Activated naive CD4-positive, alpha-beta T cell treated with anti-CD3 and anti-CD28 coated beads for 36 hours (primary cell): ENCODE measurements around the gene ACTR3. TPM values are rescaled to one million over a fixed set of nuclear protein-coding genes. Genes with fewer than 3 reads are reported as not detected.

Experiments used
- CTCF ChIA-PET: fragments of 350-600 bp; sonication (Branson Sonifier 250); formaldehyde crosslinking; loops from one replicate; lab custom pipeline; 2021; ENCODE audit warnings: antibody characterized with exemption; lab: Charles Lee
- DNase-seq: peaks from one replicate; pipeline ENCODE4 v3.0.0-alpha.2; 2020
- H3K27ac Mint-ChIP-seq: one replicate; pipeline ENCODE4 v1.8.0; 2021; ENCODE audit warnings: mild to moderate bottlenecking, mixed read lengths
- H3K27me3 Mint-ChIP-seq: one replicate; pipeline ENCODE4 v1.8.0; 2021; ENCODE audit warnings: low read depth, mixed read lengths
- H3K36me3 Mint-ChIP-seq: one replicate; pipeline ENCODE4 v1.8.0; 2021; ENCODE audit warnings: low read depth, mixed read lengths
- H3K4me1 Mint-ChIP-seq: one replicate; pipeline ENCODE4 v1.8.0; 2021; ENCODE audit warnings: low read depth, mixed read lengths
- H3K4me3 Mint-ChIP-seq: one replicate; pipeline ENCODE4 v1.8.0; 2021; ENCODE audit warnings: mild to moderate bottlenecking, moderate library complexity, mixed read lengths
- H3K9me3 Mint-ChIP-seq: one replicate; pipeline ENCODE4 v1.8.0; 2021; ENCODE audit warnings: mixed read lengths
- intact Hi-C: fragments of 100-400 bp; cut with micrococcal nuclease; formaldehyde crosslinking; loops from one replicate; pipeline ENCODE4 v1.15.1; 2023
- total RNA-seq, 2 experiments: library from RNA; stranded (reverse); gene quantifications; one replicate each; pipeline ENCODE4 v1.2.3, GENCODE V29; 2021

ACTR3 gene
- total RNA-seq, 2 experiments from 2014 or later = 516 to 536 TPM

GRCh38 chr2:113986762-113987290 lies 96.9 kb downstream of the ACTR3 start:
- Mint-ChIP-seq H3K27me3 (no peaks in the 10 kb centered on the region), H3K9me3 (no peaks in the 10 kb centered on the region), H3K4me1 (no peaks in the 10 kb centered on the region), H3K27ac (no peak overlapping the region), H3K36me3 (peaks cover 1% of the 10 kb centered on the region), H3K4me3 (no peak overlapping the region)
- intact Hi-C loops = no loop called here
- CTCF ChIA-PET = no interaction called here
- no peak for DNase-seq

GRCh38 chr2:113992090-113992489 lies 102.2 kb downstream of the ACTR3 start:
- peaks cover 1% of the 10 kb centered on the region for H3K36me3 Mint-ChIP-seq
- intact Hi-C loops = no loop called here
- DNase-seq = no peak
- CTCF ChIA-PET = no interaction called here
- H3K9me3 Mint-ChIP-seq = no peaks in the 10 kb centered on the region
- H3K4me1 Mint-ChIP-seq = no peaks in the 10 kb centered on the region
- H3K27me3 Mint-ChIP-seq = no peaks in the 10 kb centered on the region
- H3K27ac Mint-ChIP-seq = no peak overlapping the region
- H3K4me3 Mint-ChIP-seq = no peak overlapping the region

GRCh38 chr2:113996671-113997594 lies 107.0 kb downstream of the ACTR3 start:
- Mint-ChIP-seq H3K27me3 (no peaks in the 10 kb centered on the region), H3K27ac (no peak overlapping the region), H3K4me1 (no peaks in the 10 kb centered on the region), H3K4me3 (no peak overlapping the region), H3K36me3 (peaks cover 1% of the 10 kb centered on the region), H3K9me3 (no peaks in the 10 kb centered on the region)
- intact Hi-C loops = no loop called here
- DNase-seq = no peak
- CTCF ChIA-PET = no interaction called here

- Mint-ChIP-seq H3K36me3 (peaks cover 1% of the 10 kb centered on the region), H3K9me3 (no peaks in the 10 kb centered on the region), H3K27ac (no peak overlapping the region), H3K4me3 (no peak overlapping the region), H3K4me1 (no peaks in the 10 kb centered on the region), H3K27me3 (no peaks in the 10 kb centered on the region)
- intact Hi-C loops = no loop called here
- CTCF ChIA-PET = no interaction called here
- no peak for DNase-seq
Observed at GRCh38 chr2:114001152-114001551, 111.3 kb downstream of the ACTR3 start.

DNA sequence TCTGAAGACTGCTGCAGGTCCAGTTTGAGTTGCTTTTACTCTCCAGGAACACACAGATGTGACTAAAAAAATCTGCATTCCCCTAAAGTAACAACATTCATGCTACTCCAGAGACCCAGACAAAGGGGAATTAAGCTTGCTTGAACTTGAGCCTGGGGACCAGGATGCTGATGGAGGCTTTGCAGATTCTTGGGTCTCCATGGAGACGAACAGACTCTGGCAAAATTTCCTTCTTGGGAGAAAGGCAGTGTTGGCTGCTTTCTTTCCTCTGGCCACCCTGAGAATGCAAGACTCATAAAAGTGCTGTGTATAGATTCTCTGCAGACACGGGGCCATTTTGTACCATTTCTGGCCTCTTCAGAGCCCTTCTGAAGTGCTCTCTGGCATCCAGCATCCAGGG lies 112.0 kb downstream of the ACTR3 start:
- Mint-ChIP-seq H3K4me1 (no peaks in the 10 kb centered on the region), H3K27ac (no peak overlapping the region), H3K9me3 (no peaks in the 10 kb centered on the region), H3K4me3 (no peak overlapping the region), H3K36me3 (peaks cover 1% of the 10 kb centered on the region), H3K27me3 (no peaks in the 10 kb centered on the region)
- intact Hi-C loops = no loop called here
- no peak for DNase-seq
- CTCF ChIA-PET = no interaction called here

GRCh38 chr2:114005110-114005783 lies 115.4 kb downstream of the ACTR3 start:
- intact Hi-C loops = no loop called here
- Mint-ChIP-seq H3K4me1 (no peaks in the 10 kb centered on the region), H3K27ac (no peak overlapping the region), H3K36me3 (peaks cover 1% of the 10 kb centered on the region), H3K9me3 (no peaks in the 10 kb centered on the region), H3K27me3 (no peaks in the 10 kb centered on the region), H3K4me3 (no peak overlapping the region)
- DNase-seq = no peak
- CTCF ChIA-PET = interaction anchor here (0.8 kb wide), 1 partner anchor 160 kb away, joined by 6 read pairs; no protein-coding TSS in a partner anchor

DNA sequence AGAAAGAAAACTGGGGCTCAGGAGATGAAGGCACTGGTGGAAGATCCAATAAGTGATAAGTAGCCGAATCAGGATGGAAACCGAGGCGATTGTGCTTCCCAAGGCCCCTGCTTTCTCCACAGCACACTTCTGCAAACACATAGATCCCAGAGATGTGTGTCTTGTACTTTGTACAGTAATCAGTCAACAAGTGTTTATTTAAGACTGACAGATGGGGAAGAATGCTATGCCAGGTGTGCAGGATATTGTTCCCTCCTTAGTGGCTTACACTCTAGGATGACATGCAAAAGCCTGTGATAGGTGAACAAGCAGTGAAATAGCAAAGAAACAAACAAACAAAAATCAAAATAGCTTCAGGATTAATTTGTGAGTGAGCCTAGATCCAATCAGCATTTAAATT lies 116.6 kb downstream of the ACTR3 start:
- intact Hi-C loops = no loop called here
- Mint-ChIP-seq H3K36me3 (peaks cover 1% of the 10 kb centered on the region), H3K27me3 (no peaks in the 10 kb centered on the region), H3K9me3 (no peaks in the 10 kb centered on the region), H3K27ac (no peak overlapping the region), H3K4me1 (no peaks in the 10 kb centered on the region), H3K4me3 (no peak overlapping the region)
- CTCF ChIA-PET = interaction anchor here (0.6 kb wide), 1 partner anchor 252 kb away, joined by 3 read pairs; no protein-coding TSS in a partner anchor
- no peak for DNase-seq

- H3K36me3 Mint-ChIP-seq = peaks cover 1% of the 10 kb centered on the region
- H3K9me3 Mint-ChIP-seq = no peaks in the 10 kb centered on the region
- intact Hi-C loops = no loop called here
- no peak overlapping the region for H3K27ac Mint-ChIP-seq
- H3K4me1 Mint-ChIP-seq = no peaks in the 10 kb centered on the region
- H3K4me3 Mint-ChIP-seq = no peak overlapping the region
- CTCF ChIA-PET = no interaction called here
- H3K27me3 Mint-ChIP-seq = no peaks in the 10 kb centered on the region
- DNase-seq = no peak
Observed at GRCh38 chr2:114007436-114007835, 117.5 kb downstream of the ACTR3 start.

GRCh38 chr2:114008720-114009119 lies 118.8 kb downstream of the ACTR3 start:
- no peaks in the 10 kb centered on the region for H3K27me3 Mint-ChIP-seq
- CTCF ChIA-PET = no interaction called here
- H3K27ac Mint-ChIP-seq = no peak overlapping the region
- no peak overlapping the region for H3K4me3 Mint-ChIP-seq
- no peaks in the 10 kb centered on the region for H3K9me3 Mint-ChIP-seq
- intact Hi-C loops = no loop called here
- no peak for DNase-seq
- no peaks in the 10 kb centered on the region for H3K4me1 Mint-ChIP-seq
- H3K36me3 Mint-ChIP-seq = peaks cover 1% of the 10 kb centered on the region

DNA sequence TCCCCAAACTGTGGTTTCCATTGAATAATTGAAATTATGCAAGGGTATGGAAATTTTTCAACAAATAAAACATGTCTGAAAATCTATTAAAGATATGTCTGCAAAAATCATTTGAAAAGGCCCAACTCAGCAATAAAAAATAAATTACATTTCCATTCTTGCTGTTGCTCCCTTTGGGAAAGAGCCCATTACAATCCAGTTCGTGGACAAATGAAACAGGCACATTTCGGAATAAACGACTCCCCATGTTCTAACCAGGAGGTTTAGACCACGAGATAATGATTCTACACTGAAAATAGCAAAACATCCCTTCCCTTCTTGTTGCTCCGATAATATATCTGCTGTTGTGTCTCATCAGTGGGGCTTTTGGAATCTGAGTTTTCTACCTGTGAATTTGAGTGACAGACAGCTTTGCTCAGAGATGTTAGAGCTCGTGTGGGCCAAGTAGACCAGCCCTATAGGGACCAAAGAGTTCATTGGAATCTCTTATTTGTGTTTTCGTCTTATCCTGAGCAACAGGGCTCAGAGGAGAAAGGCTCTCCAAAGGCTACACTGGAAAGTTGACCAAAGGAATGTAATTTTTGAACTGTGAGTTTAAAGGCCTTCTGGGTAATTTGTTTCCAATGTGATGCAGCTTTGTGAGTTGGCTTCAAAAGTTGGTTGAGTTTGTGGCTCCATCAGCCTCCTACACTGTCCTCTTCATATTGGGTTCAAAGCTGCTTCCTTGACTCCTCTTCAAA lies 119.5 kb downstream of the ACTR3 start:
- intact Hi-C loops = no loop called here
- CTCF ChIA-PET = no interaction called here
- H3K27me3 Mint-ChIP-seq = no peaks in the 10 kb centered on the region

GRCh38 chr2:114010001-114010400 lies 120.1 kb downstream of the ACTR3 start:
- H3K9me3 Mint-ChIP-seq = no peaks in the 10 kb centered on the region
- H3K27ac Mint-ChIP-seq = no peak overlapping the region
- no peak for DNase-seq
- no peaks in the 10 kb centered on the region for H3K4me1 Mint-ChIP-seq
- peaks cover 1% of the 10 kb centered on the region for H3K36me3 Mint-ChIP-seq
- no peaks in the 10 kb centered on the region for H3K27me3 Mint-ChIP-seq
- intact Hi-C loops = no loop called here
- no peak overlapping the region for H3K4me3 Mint-ChIP-seq
- CTCF ChIA-PET = no interaction called here

More for the DNA sequence above, 119.5 kb downstream of the ACTR3 start:
- Mint-ChIP-seq H3K4me3 (no peak overlapping the region), H3K4me1 (no peaks in the 10 kb centered on the region), H3K9me3 (no peaks in the 10 kb centered on the region), H3K27ac (no peak overlapping the region), H3K36me3 (peaks cover 1% of the 10 kb centered on the region)
- no peak for DNase-seq

DNA sequence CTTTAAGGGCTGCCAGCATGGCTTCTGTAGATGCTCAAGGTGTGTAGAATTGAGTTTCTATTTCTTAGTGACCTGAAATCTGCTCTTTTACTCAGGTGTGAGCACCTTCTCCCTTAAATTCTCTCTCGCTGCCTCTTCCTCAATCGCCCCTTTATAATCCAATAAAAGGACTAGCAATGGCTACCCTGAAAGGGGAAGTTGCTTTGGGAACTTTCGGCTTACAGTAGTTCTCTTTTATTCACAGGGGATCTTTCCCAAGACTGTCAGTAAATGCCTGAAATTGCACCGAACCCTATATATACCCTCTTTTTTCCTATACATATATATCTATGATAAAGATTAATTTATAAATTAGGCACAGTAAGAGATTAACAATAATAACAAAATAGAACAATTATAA lies 121.8 kb downstream of the ACTR3 start:
- Mint-ChIP-seq H3K9me3 (no peaks in the 10 kb centered on the region), H3K27ac (no peak overlapping the region), H3K4me1 (no peaks in the 10 kb centered on the region), H3K36me3 (no peaks in the 10 kb centered on the region), H3K27me3 (no peaks in the 10 kb centered on the region), H3K4me3 (no peak overlapping the region)
- DNase-seq = no peak
- intact Hi-C loops = no loop called here
- CTCF ChIA-PET = no interaction called here
